Gastroesophageal sphincter (tissue), 3 donors: Measurements from ENCODE around the gene CDK10.

Experiments used
- CTCF ChIP-seq, 4 experiments: fragments of 200-600 bp in 2 of 4; fragments of 450-650 bp in 2 of 4; sonication (generic) in 1 of 4; IDR thresholded peaks; one replicate each; pipeline ENCODE4 v1.5.1; 2017 to 2019; ENCODE audit warnings: antibody characterized with exemption in 4 of 4, mild to moderate bottlenecking in 2 of 4, moderate library complexity in 2 of 4
- POLR2A ChIP-seq, 2 donors: fragments of 450-650 bp; IDR thresholded peaks; one replicate each; pipeline ENCODE4 v1.6.1; 2017; ENCODE audit warnings: antibody characterized with exemption in 2 of 2, mild to moderate bottlenecking in 2 of 2, moderate library complexity in 1 of 2

DNA sequence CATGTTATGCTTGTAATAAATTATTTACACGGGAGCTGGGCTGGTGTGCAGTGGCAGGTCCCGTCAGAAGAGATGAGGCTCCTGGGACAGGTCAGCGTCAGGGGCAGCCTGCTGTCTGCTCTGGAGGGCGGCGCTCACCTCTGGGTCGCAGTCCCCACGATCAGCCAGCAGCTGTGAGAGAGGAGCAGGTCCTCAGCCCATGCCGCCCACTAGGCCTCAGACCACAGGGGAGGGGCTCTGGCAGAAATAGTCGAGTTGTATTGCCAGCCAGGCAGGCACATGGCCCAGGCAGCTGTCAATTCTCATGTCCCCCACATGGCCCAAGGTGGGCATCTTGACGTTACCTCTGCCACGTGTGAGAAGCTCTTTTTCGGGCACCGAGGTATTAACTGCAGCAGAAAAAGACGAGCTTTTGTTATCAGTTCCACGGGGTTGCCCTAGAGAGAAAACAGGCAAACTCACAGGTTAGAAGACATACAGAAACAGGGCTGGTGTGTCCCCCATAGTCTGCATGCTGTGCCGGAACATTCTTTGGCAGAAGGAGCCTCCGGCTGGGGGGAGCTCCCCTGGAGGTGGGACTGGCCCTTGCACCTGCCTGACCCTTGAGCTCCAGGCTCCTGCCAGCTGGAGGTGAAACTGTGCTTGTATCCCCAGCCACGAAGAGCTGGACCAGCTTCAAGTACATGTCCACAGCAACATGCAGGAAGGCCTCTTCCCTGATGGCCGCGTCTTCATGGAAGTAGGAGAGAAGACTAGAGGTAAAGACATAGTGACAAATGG lies 52.2 kb downstream of the CDK10 start:
- TF ChIP-seq CTCF (IDR thresholded peaks at IDR 0.05) (no peak), POLR2A (IDR thresholded peaks at IDR 0.05) (no peak)
